ENCODE measurements around the gene NEO1. TPM values are rescaled to one million over a fixed set of nuclear protein-coding genes. Genes with fewer than 3 reads are reported as not detected.

The NEO1 gene
- total and polyA plus RNA-seq, 11 donors, result 4.4 to 31.5 (median 11.9) TPM

DNA sequence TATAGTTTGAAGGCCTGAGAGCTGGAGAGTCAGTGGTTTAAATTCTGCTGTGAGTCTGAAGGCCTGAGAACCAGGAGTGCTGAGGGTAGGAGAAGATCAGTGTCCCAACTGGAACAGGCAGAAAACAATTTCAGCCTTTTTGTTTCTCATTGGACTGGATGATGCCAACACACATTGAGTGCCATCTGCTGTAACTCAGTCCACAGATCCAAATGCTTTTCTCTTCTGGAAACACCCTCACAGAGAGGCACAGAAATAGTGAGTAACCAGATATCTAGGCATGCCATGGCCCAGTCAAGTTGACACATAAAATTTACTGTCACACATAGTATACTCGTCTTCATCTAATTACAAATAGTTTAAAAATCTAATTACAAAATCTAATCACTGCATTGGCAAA is 100.8 kb downstream of the NEO1 start:
- H3K27ac ChIP-seq, result no peak overlapping the region
- no peaks in the 10 kb centered on the region for H3K27me3 ChIP-seq
- ATAC-seq (no peak), DNase-seq (no peak)
- no peaks in the 10 kb centered on the region for H3K4me1 ChIP-seq
- H3K36me3 ChIP-seq, result peaks cover 0 to 4% (median 0%) of the 10 kb centered on the region in 9 donors
- H3K9me3 ChIP-seq, result peaks cover 0 to 53% (median 25%) of the 10 kb centered on the region in 12 donors
- H3K4me3 ChIP-seq, result no peak overlapping the region
- intact Hi-C loops (cut with DNase I), result loop anchor here in 1 of 10 donors (10.0 kb wide), 1 partner anchor 52 kb away; no protein-coding TSS in a partner anchor
- 89 to 95% (median 94%) methylated on average over 1 of the region's 1 CpG for WGBS, 4 donors
- TF ChIP-seq, protein P1, sequence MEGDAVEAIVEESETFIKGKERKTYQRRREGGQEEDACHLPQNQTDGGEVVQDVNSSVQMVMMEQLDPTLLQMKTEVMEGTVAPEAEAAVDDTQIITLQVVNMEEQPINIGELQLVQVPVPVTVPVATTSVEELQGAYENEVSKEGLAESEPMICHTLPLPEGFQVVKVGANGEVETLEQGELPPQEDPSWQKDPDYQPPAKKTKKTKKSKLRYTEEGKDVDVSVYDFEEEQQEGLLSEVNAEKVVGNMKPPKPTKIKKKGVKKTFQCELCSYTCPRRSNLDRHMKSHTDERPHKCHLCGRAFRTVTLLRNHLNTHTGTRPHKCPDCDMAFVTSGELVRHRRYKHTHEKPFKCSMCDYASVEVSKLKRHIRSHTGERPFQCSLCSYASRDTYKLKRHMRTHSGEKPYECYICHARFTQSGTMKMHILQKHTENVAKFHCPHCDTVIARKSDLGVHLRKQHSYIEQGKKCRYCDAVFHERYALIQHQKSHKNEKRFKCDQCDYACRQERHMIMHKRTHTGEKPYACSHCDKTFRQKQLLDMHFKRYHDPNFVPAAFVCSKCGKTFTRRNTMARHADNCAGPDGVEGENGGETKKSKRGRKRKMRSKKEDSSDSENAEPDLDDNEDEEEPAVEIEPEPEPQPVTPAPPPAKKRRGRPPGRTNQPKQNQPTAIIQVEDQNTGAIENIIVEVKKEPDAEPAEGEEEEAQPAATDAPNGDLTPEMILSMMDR (IDR thresholded peaks at IDR 0.05), result no peak
- TF ChIP-seq POLR2A (IDR thresholded peaks at IDR 0.05), result no peak

DNA sequence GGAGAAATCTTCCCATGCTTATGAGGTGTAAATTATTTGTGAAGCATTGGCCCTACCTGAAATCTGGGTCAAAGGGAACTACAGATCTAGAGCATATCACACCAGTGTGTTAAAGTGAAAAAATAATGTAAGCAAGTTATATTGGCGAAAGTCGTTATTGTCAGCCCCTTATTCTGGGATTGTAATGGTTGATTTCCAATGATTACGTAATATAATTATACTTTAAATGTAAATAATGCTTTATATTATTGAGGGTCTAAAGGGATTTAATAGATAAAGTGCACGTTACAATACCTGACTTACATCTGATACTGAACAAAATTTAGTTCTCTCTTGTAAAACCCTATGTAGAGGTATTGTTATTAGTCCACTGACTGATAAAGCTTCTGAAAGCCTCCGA is 101.2 kb downstream of the NEO1 start:
- H3K36me3 ChIP-seq, result peaks cover 0 to 4% (median 0%) of the 10 kb centered on the region in 9 donors
- H3K27me3 ChIP-seq, result no peaks in the 10 kb centered on the region
- H3K9me3 ChIP-seq, result peaks cover 0 to 53% (median 25%) of the 10 kb centered on the region in 12 donors
- intact Hi-C loops (cut with DNase I), result loop anchor here in 1 of 10 donors (10.0 kb wide), 1 partner anchor 51 kb away; no protein-coding TSS in a partner anchor
- no peaks in the 10 kb centered on the region for H3K4me1 ChIP-seq
- H3K27ac ChIP-seq, result no peak overlapping the region
- TF ChIP-seq POLR2A (IDR thresholded peaks at IDR 0.05), result no peak
- TF ChIP-seq, protein P1 (IDR thresholded peaks at IDR 0.05), result no peak
- no peak overlapping the region for H3K4me3 ChIP-seq
- 93 to 98% (median 95%) methylated on average over 5 of the region's 5 CpGs for WGBS, 4 donors
- ATAC-seq (no peak), DNase-seq (no peak)

DNA sequence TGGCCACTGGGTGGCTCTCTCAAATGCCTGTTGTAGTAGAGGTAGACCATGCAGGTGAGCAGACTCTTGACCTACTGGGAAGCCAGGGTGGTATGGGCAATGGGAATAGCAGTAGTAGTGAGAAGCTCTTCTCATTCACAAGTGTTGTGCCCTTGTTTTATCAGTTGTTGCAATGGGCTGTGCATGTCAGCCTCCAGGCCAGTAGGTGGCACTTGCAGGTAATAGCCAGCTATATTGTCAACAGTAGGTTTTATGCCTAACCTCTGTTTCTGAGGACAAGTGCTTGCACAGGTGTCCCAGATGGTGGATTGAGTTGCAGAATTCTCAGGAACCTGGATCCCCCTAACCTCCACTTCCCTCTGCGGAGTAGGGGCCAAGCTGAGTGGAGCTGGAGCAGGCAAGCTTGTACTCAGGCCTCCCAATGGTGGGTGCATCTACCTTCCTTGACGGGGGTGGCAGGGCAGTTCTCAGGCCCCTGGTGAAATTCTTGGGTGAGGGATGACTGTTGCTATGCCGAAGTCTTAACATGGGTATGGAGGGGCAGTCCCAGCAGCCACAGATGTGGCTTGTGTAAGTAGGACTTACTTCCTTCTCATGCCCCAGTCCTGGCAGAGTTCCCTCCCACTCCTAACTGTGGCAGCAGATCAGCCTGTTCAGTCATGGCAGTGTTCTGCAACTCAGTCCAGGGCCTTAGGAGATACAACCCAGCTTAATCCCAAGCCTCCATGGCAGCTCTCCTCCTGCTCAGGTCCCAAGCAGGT is 104.3 kb downstream of the NEO1 start:
- peaks cover 0 to 2% (median 0%) of the 10 kb centered on the region in 12 donors for H3K4me1 ChIP-seq
- H3K36me3 ChIP-seq, result peaks cover 0 to 4% (median 0%) of the 10 kb centered on the region in 9 donors
- H3K27me3 ChIP-seq, result no peaks in the 10 kb centered on the region
- intact Hi-C loops (cut with DNase I), result loop anchor here in 1 of 10 donors (10.0 kb wide), 1 partner anchor 48 kb away; no protein-coding TSS in a partner anchor
- no peak for DNase-seq
- no peak overlapping the region for H3K27ac ChIP-seq
- no peak for ATAC-seq
- WGBS, 4 donors, result 94 to 100% (median 99%) methylated on average over 3 of the region's 3 CpGs
- TF ChIP-seq, protein P1 (IDR thresholded peaks at IDR 0.05), result no peak
- no peak for TF ChIP-seq POLR2A (IDR thresholded peaks at IDR 0.05)
- H3K9me3 ChIP-seq, result peaks cover 0 to 44% (median 24%) of the 10 kb centered on the region in 12 donors
- H3K4me3 ChIP-seq, result no peak overlapping the region

DNA sequence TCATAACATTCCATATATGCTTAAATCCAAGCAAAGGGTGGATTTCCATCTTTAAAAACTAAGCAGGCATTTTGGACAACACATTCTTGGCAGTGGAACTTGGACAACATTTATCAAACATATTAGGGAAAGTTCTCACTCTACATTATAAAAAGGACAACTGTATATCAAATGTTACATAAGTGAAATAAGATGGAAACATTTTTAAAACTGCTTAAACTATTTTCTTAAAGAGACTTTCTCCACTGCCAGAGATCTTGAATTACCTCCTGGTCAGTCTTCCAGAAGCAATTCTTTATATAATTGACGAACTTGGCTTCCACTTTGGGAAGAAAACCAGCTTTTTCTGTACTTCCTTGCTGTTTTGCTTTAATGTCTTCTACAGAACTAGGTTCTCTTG is 109.3 kb downstream of the NEO1 start:
- no peak for DNase-seq
- Histone ChIP-seq H3K27me3 (no peaks in the 10 kb centered on the region), H3K27ac (no peak overlapping the region), H3K9me3 (peaks cover 0 to 14% (median 0%) of the 10 kb centered on the region in 12 donors), H3K4me3 (no peak overlapping the region), H3K36me3 (peaks cover 0 to 13% (median 0%) of the 10 kb centered on the region in 9 donors), H3K4me1 (peaks cover 0 to 5% (median 0%) of the 10 kb centered on the region in 12 donors)
- intact Hi-C loops (cut with DNase I), result no loop called here
- TF ChIP-seq, protein P1 (IDR thresholded peaks at IDR 0.05), result no peak
- no peak for TF ChIP-seq POLR2A (IDR thresholded peaks at IDR 0.05)
- 74 to 78% (median 76%) methylated on average over 1 of the region's 1 CpG for WGBS, 4 donors
- no peak for ATAC-seq
